OCI-LY7 (cell line): Measurements from ENCODE around the gene KIF3C.

ENCODE experiments used
- EZH2phosphoT487 ChIP-seq: fragments of 200-600 bp; sonication (generic); IDR thresholded peaks from 2 replicates; pipeline ENCODE4 v1.6.1; 2018; ENCODE audit warnings: low read depth, borderline replicate concordance, mild to moderate bottlenecking, mixed run types, antibody characterized with exemption, low read length, moderate library complexity, mixed read lengths
- TF ChIP-seq, protein P1 (sequence below): fragments of 200-600 bp; sonication (generic); conservative IDR thresholded peaks from 2 replicates; pipeline ENCODE4 v1.5.1; 2014; ENCODE audit warnings: mild to moderate bottlenecking, antibody characterized with exemption, low read length, moderate library complexity, mixed read lengths

DNA sequence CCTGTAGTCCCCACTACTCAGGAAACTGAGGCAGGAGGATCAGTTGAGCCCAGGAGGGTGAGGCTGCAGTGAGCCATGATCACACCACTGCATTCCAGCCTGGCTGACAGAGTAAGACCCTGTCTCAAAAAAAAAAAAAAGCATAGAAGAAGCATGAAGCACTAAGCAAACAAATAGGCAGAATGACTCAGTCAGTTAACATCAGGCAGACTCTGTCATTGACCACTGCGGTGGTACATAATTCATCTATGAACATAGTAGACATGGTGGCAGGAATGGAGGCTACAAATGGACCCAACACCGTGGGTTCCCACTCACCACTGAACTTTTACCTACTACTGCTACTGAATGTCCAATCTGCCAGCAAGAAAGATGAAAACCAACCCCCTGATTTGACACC is 96.4 kb downstream of the KIF3C start:
- TF ChIP-seq, protein P1, sequence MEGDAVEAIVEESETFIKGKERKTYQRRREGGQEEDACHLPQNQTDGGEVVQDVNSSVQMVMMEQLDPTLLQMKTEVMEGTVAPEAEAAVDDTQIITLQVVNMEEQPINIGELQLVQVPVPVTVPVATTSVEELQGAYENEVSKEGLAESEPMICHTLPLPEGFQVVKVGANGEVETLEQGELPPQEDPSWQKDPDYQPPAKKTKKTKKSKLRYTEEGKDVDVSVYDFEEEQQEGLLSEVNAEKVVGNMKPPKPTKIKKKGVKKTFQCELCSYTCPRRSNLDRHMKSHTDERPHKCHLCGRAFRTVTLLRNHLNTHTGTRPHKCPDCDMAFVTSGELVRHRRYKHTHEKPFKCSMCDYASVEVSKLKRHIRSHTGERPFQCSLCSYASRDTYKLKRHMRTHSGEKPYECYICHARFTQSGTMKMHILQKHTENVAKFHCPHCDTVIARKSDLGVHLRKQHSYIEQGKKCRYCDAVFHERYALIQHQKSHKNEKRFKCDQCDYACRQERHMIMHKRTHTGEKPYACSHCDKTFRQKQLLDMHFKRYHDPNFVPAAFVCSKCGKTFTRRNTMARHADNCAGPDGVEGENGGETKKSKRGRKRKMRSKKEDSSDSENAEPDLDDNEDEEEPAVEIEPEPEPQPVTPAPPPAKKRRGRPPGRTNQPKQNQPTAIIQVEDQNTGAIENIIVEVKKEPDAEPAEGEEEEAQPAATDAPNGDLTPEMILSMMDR = no peak
- no peak for TF ChIP-seq EZH2phosphoT487
